ENCODE data around the gene GAB3.

Gene GAB3, protein sequence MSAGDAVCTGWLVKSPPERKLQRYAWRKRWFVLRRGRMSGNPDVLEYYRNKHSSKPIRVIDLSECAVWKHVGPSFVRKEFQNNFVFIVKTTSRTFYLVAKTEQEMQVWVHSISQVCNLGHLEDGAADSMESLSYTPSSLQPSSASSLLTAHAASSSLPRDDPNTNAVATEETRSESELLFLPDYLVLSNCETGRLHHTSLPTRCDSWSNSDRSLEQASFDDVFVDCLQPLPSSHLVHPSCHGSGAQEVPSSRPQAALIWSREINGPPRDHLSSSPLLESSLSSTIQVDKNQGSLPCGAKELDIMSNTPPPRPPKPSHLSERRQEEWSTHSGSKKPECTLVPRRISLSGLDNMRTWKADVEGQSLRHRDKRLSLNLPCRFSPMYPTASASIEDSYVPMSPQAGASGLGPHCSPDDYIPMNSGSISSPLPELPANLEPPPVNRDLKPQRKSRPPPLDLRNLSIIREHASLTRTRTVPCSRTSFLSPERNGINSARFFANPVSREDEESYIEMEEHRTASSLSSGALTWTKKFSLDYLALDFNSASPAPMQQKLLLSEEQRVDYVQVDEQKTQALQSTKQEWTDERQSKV

DNA sequence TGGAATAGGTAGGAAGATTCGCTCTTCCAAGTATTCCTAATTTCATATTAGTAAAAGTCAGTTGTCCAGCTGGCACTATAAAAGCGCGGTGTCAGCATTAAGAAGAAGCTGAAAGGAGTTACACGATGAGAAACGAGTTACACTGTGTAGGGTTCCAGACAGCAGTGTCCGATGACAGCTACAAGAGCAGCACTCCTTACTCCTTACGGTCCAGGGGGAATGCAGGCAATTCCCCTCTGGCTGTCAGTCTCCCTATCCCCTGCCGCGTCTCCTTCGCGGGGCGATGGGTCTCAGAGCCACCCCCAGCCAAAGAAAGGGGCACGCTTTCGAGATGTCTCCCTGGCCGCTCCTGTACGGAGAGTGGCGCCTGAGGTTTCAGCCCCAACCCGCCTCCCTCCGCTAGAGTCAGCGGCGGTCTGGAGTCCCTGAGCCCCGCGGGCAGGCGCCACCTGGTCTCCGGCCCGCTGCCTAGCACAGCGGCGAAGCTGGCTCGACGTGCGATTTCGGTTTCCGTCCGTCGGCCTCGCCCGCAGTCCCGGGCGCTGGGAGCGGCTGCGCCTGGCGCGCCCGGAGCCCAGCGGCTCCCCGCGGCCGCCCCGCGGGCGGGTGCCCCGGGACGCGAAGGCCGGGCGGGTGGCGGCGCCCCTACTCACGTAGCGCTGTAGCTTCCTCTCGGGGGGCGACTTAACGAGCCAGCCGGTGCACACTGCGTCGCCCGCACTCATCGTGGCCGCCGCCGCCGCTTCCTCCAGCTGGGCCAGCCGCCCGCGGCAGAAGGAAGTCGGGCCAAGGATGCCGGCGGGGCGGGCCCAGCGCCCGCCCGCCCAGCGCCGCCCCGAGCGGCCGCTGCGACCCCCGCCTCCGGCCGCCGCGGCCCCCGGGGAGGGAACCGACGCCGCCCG is at the start of gene GAB3:
GAB3 (minus strand) TSS at position 777 of the 902 bp plus-strand sequence; CDS start at position 725, 52 bp downstream.
- in situ Hi-C loops (cut with HindIII; ENCODE audit: low sequenced_read_pairs): no loop called here

DNA sequence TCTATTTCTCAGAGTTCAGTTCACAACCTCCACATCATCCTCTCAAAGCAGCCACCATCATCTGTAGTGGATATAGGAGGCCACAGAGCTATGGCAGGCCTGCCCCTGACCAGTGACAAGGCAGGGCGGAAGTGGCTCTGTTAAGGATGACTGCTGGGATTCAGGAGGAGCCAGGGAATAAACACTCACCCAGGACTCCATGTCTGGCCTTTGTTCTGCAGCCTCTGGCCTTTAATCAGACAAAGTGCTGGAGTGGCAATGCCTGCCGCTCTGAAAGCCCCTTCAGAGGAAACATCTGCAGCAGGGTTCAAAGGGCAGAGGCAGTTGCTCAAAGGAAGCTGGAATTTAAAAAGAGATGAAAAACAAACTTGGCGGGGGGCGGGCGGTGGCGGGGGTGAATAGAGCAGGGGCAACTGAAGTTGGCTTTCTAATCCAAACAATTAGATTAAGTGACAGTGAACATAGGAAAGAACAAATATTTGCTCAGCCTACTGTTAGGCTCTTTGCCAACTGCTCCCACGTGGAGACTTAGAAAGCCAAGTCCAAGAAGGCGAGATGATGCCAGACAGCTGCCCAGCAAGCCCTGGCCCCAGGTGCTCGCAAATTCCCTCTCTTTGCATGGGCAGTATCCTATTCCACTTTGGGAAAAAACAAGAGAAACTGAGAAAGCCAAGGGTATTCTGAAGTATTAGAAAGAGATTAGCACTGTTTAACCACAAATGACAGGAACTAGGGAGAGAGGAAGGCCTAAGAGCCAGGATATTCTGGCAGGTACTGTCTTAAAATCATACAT is 48.9 kb upstream of the GAB3 start:
- in situ Hi-C loops (cut with HindIII; ENCODE audit: low sequenced_read_pairs): no loop called here

DNA sequence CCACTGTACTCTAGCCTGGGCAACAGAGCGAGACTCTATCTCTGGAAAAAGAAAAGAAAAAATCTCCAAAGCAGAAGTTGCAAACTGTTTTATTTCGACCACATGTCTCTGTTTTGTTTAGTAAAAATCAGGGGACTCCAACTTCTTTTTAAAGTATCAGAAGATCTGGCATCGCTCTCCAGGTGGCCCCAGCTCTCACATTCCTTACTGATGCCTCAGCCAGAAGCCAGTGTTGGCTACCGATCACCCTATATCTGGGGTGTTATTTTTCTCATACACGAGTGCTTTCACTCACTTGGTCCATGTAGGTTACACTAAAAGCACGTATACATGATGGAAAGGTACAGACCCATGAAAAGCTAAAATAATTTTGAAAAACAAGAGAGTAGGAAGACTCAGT is 46.1 kb upstream of the GAB3 start:
- in situ Hi-C loops (cut with HindIII; ENCODE audit: low sequenced_read_pairs): no loop called here

DNA sequence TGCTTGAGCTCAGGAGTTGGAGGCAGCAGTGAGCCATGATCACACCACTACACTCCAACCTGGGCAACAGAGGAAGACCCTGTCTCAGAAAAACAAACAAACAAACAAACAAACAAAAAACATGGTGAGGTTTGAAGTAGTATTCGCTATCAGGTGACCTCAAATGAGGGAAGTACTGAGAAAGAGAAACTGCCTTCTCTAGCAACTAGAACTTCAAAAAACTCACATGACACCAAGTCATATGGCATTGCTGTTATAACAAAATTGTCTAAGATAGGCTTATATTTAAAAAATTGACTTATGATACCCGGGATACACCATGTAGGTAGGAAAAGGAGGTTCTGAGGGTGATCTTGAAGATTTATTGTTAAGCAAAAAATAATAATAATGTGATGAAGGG is 44.1 kb upstream of the GAB3 start:
- in situ Hi-C loops (cut with HindIII; ENCODE audit: low sequenced_read_pairs): no loop called here

DNA sequence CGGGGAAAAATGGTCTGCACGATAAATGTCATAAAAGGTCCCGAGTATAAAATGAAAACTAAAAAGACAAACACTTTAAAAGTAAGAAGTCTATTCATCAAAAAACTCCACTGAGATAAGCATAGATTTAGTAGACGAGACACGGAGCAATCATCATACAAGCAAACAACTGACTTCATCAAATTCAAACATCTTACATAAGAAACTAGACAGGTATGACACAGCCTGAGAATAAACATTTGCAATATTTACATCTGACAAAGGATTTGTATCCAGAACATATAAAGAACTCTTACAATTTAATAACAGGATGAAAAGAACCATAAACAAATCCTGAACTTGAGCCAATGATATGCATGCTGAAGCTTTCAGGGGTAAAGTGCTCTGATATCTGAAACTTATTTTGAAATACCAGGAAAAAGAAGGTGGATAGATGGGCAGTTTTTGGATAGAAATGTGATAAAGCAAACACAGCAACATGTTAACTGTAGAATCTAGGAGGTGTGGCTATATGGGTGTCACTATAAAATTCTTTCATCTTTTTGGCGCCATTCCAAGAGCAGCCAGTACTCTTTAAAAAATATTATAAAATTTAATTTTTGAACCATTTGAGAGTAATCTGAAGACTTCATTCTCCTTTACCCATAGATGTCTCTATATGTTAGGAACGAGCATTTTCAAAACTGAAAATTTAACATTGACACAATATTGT is 42.4 kb upstream of the GAB3 start:
- in situ Hi-C loops (cut with HindIII; ENCODE audit: low sequenced_read_pairs): no loop called here

DNA sequence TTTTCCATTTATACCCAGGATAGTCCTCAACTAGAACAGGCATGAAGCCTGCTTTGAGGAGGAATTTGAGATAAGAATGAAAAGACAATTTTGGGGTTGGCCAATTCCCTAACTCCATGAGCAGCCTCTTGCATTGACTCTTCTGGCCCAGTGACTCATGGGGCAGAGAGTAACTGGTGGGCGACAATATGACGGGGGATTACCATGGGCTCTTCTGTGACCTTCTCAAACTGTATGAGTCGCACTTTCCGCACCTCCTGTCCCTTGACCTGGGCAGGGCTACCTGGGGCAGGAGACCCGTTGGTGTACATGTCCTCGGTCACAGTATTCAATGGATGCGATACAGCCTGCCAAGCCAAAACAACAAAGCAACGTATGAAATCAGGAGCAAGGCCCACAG is 41.1 kb upstream of the GAB3 start:
- in situ Hi-C loops (cut with HindIII; ENCODE audit: low sequenced_read_pairs): no loop called here

DNA sequence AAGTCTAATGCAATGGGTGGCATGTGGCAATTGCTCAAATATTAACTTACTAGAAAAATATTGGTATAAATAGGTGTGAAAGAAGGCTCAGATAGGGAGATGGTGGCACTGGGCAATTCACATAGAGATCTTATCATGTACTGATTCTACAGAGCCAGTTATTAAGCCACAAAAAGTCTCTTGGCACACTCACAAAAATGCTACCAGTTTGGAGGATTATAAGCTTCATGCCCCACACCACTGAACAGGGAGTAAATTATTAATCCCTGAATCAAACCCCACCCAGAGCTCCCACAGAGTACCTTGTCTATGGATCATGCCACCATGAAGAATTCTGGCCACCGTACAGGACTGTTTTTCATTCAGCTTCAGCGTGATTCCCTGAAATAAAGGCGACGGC is 40.6 kb upstream of the GAB3 start:
- in situ Hi-C loops (cut with HindIII; ENCODE audit: low sequenced_read_pairs): no loop called here

DNA sequence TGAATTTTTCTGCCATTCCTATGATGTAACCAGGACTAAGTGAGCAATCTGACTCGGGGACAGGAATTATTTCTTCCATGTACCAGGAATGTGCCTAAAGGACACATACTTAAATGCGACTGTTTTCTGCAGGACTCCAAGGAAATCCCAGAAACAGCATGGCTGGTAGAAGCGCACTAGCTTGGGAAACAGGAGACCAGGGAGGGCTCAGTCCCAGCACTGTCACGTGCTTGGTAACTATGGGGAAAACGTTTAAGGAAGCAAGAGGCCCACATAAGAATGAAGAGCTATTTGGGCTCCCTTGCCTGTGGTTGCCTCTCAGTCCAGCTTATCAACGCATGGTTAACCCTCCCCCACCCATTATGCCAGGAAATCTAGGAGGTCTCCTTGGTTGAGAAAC is 34.8 kb upstream of the GAB3 start:
- in situ Hi-C loops (cut with HindIII; ENCODE audit: low sequenced_read_pairs): no loop called here

DNA sequence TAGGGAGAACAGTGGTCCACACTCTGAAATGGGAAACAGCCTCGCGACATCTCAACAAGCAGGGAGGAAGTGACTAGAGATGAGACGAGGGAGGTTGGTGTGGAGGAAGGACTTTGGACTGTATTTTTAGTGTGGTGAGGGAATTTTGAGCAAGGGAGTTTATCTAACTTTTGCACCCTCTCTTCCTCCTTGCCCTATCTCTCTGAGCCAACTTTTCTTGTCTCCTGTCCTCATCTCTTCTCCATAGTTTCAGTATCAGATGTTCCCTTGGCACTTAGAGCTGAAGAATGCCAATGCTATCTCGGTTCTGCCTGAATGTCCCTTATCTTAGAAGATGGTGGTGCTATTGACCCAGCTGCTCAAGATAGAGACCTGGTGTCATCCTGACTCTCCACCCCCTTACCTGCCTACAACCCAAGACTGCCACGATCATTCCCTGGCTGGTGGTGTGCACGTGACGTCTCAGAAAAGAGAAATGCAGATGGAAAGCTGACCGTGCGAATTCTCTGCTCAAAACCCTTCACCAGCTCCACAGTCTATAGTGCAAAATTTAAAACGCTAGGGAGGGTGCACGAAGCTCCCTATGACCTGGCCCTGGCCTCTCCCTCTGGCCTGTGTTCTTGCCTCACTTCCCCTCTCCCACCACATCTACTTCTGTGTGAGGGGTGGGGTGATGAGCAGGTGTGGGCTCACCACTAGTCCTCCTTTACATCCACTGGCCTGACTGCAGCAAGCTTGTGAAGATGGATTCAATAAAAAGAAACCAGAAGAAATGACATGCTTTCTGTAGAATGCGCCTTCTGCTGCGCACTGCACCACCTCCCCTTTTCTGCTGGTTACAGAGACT is 33.5 kb upstream of the GAB3 start:
- in situ Hi-C loops (cut with HindIII; ENCODE audit: low sequenced_read_pairs): no loop called here

DNA sequence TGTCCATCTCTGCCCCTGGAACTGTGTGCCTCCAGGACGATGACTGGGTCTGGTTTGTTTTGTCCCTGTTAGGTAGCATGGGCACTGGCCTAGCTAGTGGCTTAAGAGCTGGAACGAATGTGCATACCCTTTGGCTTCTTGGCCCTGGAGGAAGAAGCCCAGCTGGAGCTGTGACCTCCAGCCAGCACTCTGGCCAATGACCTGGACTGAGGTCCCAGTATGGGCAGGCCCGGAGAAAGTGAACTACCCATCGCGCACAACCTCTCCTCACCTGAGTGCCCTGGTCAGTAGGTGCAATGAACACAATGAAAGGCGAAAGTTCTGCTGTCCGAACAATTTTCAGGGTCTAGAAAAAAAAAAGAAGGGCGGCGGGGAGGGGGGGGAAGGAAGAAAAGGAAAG is 30.1 kb upstream of the GAB3 start:
- in situ Hi-C loops (cut with HindIII; ENCODE audit: low sequenced_read_pairs): no loop called here

DNA sequence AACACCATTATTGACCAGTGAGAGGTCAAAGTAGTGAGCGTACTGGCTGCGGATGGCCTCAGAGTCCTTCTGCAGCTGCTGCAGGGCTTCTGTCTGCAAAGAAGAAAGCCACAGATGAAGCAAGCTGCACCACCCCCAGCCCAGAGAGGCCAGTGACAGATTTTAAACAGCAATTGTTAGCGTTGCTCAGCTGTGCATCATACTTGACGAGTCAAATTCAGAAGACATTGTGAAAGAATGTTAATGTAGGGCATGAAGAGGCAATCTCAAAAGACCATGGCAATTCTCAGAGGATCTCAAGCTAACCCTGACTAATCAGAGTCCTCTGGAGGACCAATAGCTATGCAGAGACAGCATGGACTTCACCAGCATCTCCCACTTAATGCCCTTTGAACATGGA is 28.4 kb upstream of the GAB3 start:
- in situ Hi-C loops (cut with HindIII; ENCODE audit: low sequenced_read_pairs): no loop called here

DNA sequence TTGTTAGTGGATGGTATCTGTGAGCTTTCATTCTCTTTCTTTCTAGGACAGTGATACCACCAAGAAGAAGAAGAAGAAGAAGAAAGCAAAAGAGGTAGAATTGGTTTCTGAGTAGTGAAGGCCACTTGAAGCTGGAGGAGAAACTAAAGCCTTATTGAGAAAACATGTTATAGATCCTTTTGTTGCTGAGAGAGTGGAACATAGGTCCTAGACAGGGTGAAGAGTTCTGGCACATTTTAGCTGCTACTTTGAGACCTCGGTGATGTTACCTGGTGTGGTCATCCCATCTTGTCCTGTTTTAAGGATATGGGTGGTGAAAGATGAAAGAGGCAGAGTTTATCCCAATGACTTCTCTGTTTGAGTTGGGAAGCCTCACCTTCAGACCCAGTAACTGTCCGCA is 25.9 kb upstream of the GAB3 start:
- in situ Hi-C loops (cut with HindIII; ENCODE audit: low sequenced_read_pairs): no loop called here

DNA sequence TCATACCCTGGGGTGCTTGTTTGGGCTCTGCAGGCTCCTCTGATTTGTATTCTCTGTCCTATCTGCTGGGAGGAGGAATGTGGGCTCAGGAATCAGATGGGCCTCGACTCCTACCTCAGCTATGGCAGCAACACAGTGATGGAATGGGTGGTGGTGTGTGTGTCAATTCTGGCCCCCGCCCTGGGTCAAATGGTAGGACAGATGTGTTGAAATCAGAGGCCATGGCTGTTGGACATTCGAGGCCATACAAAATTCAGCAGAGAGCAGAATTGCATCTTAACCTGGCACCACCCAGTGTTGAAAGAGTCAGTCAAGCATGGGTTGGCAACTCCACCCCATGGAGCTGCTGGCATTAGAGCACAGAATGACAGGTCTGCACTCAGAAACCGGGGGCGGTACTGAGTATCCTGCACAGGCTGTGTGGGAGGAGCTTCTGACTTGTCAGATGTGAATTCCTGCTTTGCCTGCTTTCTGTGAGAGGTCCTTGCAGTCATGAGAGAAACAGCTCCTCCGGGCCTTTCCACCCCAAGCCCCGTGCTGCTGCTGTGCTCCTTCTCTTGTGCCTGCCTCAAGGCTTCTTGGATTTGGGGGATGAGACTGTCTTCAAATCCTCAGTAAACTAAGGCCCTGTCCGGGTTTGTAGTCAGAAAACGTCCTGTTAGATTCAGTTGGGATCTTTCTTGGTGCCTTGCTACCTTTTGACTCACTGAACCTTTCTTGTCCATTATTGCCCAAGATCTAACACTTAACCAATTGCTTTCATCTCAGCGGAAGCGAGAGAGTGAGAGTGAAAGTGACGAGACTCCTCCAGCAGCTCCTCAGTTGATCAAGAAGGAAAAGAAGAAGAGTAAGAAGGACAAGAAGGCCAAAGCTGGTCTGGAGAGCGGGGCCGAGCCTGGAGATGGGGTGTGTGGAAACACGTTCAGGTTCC is 24.8 kb upstream of the GAB3 start:
- in situ Hi-C loops (cut with HindIII; ENCODE audit: low sequenced_read_pairs): no loop called here

DNA sequence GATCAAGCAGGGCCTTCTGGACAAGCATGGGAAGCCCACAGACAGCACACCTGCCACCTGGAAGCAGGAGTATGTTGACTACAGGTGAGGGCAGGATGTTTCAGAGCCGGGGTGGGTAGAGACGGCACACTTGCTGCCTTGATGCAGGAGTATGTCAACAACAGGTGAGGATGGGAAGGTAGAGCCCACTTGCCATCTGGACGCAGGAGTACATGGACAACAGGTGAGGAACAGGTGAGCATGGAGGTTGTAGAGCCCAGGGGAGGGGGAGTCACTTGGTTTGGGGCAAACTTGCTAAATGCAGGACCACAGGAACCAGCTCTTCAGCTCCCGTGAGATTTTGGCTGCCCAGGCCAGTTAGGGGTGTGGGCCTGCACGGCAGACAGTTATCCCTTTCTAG is 23.7 kb upstream of the GAB3 start:
- in situ Hi-C loops (cut with HindIII; ENCODE audit: low sequenced_read_pairs): no loop called here

DNA sequence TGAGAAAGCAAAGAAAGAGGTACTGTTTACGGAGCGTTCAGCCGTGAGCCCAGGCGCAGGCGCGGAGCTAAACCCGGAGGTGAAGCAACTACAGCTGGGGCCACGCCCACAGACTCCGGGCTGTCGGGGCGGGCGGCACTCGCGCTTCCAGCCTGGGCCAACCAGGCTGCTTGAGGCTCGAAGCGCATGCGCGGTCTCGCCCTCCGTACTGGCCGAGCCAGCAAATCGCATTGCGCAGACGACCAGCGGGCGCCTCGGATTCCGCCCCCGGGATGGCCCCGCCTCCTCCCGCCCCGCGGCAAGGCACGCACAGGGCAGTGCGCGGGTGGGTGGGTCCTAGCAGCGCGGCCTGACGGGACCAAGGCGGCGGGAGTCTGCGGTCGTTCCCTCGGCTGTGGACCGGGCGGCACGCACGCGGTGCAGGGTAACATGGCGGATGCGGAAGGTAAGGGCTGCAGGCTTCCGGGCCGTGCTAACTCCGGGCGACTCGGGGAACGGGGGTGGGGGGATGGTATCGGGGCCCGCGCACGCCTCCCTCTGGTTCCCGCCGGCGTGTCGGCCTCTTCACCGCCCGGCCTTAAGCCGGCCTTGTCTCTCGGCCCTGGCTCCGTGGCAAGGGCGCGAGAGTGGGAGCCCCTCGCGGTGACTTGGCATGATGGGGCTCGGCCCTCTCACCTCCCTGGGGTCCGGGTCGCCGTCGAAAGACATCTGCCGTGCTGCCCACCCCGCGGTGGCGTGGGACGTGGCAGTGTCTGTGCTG is 11.8 kb upstream of the GAB3 start, which contains the start of gene DKC1:
DKC1 (plus strand) TSS at position 328 of the 760 bp plus-strand sequence; CDS start at position 430, 102 bp downstream.
- in situ Hi-C loops (cut with HindIII; ENCODE audit: low sequenced_read_pairs): no loop called here

DNA sequence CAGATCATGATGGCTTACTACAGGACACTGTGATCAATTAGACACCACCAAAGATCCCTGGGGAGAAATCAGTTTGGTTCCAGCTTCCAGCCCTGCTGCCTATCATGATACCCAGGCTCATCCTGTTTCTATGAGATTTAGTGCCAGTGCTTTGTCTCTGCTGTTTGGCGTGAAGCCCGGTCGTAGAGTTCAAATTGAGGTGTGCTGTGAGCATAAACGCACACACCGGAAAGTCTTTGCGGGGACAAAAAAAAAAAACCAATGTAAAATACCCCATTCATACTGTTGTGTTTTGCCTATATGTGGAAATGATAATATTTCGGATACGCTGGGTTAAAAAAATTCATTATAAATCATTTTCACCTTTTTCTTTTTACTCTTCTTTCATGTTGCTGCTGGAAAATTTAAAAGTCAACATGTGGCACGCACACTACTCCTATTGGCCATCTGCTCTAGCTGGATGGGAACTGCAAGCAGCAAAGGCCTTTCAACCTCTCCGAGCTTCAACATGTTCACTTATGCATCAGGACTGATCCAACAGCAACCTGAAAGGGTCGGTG is 11.2 kb upstream of the GAB3 start:
- in situ Hi-C loops (cut with HindIII; ENCODE audit: low sequenced_read_pairs): no loop called here

DNA sequence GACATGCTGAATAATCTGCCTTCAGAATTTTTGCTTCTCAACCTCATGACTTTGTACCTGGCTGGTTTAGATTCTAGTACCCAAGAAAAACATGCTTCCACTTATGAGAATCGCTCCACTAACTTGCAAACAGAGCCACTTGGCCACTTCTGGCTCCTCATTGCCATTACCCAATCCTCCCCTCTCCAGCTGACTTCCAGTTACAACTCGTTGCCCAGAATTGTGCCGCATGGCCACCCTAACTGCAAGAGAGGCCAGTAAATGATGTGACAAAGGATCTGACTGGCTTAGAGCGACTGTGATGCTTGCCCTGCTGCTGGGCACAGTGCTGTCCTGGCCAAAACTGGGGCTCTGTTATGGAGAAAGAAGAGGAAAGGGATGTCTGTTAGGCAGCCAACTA is 7.8 kb upstream of the GAB3 start:
- in situ Hi-C loops (cut with HindIII; ENCODE audit: low sequenced_read_pairs): no loop called here
